ENCODE results near the gene ZBTB17. TPM values are rescaled to one million over a fixed set of nuclear protein-coding genes. Genes with fewer than 3 reads are reported as not detected.

ZBTB17 gene
- polyA plus RNA-seq, 1 experiment, result 43.3 TPM

DNA sequence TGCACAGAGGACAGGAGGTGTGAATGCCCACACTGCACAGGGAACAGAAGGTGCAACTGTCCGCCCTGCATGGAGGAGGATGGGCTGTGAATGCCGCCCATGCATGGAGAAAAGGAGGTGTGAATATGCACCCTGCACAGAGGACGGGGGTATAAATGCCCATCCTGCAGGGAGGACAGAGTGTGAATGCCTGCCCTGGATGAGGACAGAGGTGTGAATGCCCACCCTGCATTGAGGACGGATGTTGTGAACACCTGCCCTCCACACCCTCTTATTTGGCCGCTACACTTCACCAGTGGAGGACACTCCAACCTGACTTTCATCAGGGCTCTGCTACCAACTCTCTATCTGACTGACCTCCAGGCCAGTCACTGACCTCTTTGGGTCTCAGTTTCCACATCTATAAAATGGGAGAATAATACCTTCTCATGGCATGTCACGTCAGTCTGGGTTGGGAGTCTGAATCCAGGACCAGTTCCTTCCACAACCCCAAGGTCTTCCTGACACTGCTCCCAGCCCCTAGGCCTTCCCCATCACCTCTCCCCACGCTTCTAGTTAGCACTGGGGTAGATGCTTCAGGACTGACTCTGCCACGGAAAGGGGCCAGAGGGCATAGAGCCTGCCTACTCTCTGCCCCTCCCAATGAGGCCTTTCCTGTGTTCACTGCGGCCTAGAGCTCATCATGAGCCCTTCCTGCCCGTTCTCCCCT lies 28.4 kb downstream of the ZBTB17 start:
- CTCF ChIA-PET, result no interaction called here
- Histone ChIP-seq H3K27me3 (ENCODE audit: control insufficient read depth, insufficient read depth, low read length) (no peaks in the 10 kb centered on the region), H3K4me3 (ENCODE audit: low read depth, low read length) (no peak overlapping the region), H3K36me3 (ENCODE audit: control insufficient read depth, insufficient read depth, low read length) (peaks cover 32% of the 10 kb centered on the region)
- POLR2A ChIA-PET, result no interaction called here
- DNase-seq (ENCODE audit: low read depth), result no peak
- TF ChIP-seq CTCF (IDR thresholded peaks at IDR 0.05; ENCODE audit: insufficient read depth, low read depth, low read length), result no peak

- no peaks in the 10 kb centered on the region for H3K27me3 ChIP-seq (ENCODE audit: control insufficient read depth, insufficient read depth, low read length)
- H3K36me3 ChIP-seq (ENCODE audit: control insufficient read depth, insufficient read depth, low read length), result peaks cover 35% of the 10 kb centered on the region
- ChIA-PET CTCF (no interaction called here), POLR2A (no interaction called here)
- TF ChIP-seq CTCF (IDR thresholded peaks at IDR 0.05; ENCODE audit: insufficient read depth, low read depth, low read length), result no peak
- DNase-seq (ENCODE audit: low read depth), result no peak
- H3K4me3 ChIP-seq (ENCODE audit: low read depth, low read length), result no peak overlapping the region
Measured at GRCh38 chr1:15946571-15947381, 29.1 kb downstream of the ZBTB17 start.

- DNase-seq (ENCODE audit: low read depth), result no peak
- Histone ChIP-seq H3K36me3 (ENCODE audit: control insufficient read depth, insufficient read depth, low read length) (peaks cover 42% of the 10 kb centered on the region), H3K27me3 (ENCODE audit: control insufficient read depth, insufficient read depth, low read length) (no peaks in the 10 kb centered on the region), H3K4me3 (ENCODE audit: low read depth, low read length) (no peak overlapping the region)
- CTCF ChIA-PET, result no interaction called here
- POLR2A ChIA-PET, result no interaction called here
- TF ChIP-seq CTCF (IDR thresholded peaks at IDR 0.05; ENCODE audit: insufficient read depth, low read depth, low read length), result no peak
Measured at GRCh38 chr1:15945832-15946448, 30.0 kb downstream of the ZBTB17 start.

DNA sequence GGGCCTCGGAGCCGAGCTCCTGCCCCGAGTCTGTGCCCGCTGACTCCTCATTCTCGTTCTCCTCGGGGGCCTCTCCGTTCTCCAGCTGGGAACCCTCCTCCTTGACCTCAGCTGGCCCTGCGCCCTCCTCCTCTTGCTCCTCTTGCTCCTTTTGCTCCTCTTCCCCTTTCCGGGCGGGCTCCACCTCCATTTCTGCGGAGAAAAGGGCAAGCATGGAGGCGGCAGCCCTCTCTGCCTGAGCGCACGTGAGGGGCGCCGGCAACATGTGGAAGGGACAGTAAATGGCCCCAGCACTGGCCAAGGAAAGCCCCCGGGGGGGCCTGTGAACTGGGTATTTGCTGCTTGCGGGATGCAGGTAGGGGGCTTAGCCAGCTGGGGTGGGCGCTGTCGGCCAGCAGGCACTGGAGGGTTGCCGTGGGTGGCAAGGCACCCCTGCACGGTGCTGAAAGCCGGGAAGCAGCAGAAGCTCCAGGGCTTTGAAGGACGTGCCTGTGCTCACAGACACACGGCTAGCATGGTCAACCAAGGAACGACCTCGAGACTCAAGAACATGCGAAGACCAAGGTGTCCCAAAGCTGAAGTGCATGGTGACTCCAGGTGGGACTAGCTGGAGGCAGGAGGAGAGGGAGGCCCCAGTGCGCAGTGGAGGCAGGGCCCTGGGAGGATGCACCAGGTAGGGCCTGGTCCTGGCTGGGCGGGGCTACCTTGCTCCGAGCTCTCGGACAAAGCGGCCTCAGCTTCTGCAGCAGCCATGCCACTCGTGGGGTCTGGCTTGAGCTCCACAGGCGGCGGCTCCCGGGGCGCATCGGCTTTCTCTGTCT lies 30.7 kb downstream of the ZBTB17 start:
- Histone ChIP-seq H3K27me3 (ENCODE audit: control insufficient read depth, insufficient read depth, low read length) (no peaks in the 10 kb centered on the region), H3K36me3 (ENCODE audit: control insufficient read depth, insufficient read depth, low read length) (peaks cover 42% of the 10 kb centered on the region), H3K4me3 (ENCODE audit: low read depth, low read length) (no peak overlapping the region)
- no peak for DNase-seq (ENCODE audit: low read depth)
- POLR2A ChIA-PET, result no interaction called here
- no peak for TF ChIP-seq CTCF (IDR thresholded peaks at IDR 0.05; ENCODE audit: insufficient read depth, low read depth, low read length)
- CTCF ChIA-PET, result no interaction called here
